Measurements from ENCODE around the gene LIMA1.

Gene LIMA1

GRCh38 chr12:50246197-50246865, 37.0 kb downstream of the LIMA1 start:
- Histone ChIP-seq H3K27ac (peak overlapping the region; percentile 65 to 82), H3K4me3 (no peak overlapping the region)
- no peak for TF ChIP-seq CTCF (IDR thresholded peaks at IDR 0.05)
- no peak for DNase-seq (ENCODE audit: low spot score)

DNA sequence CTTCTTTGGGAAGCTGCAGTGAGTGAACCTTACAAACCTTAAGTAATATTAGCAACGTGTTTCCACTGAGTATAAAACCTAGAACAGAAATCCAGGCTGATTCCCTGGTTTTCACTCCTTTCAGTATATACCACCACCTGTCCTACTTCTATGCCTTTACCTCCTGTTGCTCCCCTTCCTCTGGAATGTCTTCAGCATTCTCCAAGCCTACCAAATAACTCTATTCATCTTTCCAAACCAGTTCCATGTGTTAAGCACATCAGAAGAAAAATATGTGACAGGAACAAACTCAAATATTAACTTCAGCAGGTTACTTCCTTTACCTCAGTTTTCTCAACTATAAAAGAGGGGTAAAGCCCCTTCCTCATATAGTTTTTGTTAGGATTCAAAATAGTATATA, 39.8 kb downstream of the LIMA1 start:
- TF ChIP-seq CTCF (IDR thresholded peaks at IDR 0.05) = no peak
- no peak for DNase-seq (ENCODE audit: low spot score)
- H3K4me3 ChIP-seq = no peak overlapping the region
- H3K27ac ChIP-seq = peak overlapping the region; percentile 88 to 95

GRCh38 chr12:50242751-50243191, 40.5 kb downstream of the LIMA1 start:
- H3K27ac ChIP-seq = peak overlapping the region; percentile 88 to 95
- no peak for TF ChIP-seq CTCF (IDR thresholded peaks at IDR 0.05)

GRCh38 chr12:50241178-50241577, 42.1 kb downstream of the LIMA1 start:
- no peak for TF ChIP-seq CTCF (IDR thresholded peaks at IDR 0.05)
- Histone ChIP-seq H3K4me3 (no peak overlapping the region), H3K27ac (peak overlapping the region; percentile 73 to 86)
- no peak for DNase-seq (ENCODE audit: low spot score)

More at GRCh38 chr12:50242751-50243191, 40.5 kb downstream of the LIMA1 start:
- H3K4me3 ChIP-seq = peak overlapping the region; percentile 41
- DNase-seq (ENCODE audit: low spot score) = no peak

DNA sequence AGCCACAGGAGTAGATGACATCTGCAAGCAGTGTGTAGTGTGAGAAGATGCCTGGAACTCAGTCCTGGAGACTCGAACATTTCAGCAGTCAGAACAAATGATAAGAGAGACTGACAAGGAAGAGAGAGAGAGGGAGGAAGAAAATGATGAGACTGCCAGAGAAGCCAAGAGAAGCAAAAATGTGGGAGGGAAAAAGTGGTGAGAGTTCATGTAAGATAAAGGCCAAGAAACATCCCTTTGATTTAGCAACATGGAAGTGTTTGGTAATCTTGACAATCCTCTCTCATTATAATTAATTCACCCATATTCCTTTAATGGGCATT, 42.6 kb downstream of the LIMA1 start:
- no peak overlapping the region for H3K4me3 ChIP-seq
- DNase-seq (ENCODE audit: low spot score) = no peak
- H3K27ac ChIP-seq = peak overlapping the region; percentile 73 to 86
- no peak for TF ChIP-seq CTCF (IDR thresholded peaks at IDR 0.05)

DNA sequence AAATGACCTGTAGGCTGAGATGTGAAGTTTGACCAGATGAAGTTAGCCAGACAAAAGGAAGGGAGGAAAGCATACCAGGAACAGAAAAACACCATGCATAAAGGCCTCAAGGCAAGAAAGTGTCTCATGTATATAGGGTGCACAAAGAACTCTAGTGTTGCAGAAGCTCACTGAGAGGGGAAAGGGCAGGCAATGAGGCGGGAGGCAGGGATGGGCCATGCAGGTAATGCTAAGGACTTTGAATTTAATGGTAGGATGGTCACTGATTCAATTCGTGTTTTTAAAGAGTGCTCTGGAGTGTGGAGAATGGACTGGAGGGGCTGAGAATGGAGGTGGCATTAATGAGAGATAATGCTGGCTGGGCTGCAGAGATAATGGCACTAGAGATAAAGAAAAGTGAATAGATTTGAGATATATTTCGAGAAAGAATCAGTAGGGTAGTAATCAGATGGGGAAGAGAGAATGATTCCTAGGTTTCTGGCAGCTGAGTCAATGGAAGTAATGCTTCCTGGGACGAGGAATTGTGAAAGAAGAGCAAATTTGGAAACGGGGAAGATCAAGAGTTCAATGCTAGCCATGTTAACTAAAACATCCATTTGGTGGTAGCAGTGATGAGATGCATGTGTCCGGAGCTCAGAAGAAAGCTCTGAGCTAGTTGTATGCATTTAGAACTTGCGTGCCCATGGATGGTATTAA, 43.1 kb downstream of the LIMA1 start:
- Histone ChIP-seq H3K27ac (peak overlapping the region; percentile 73 to 86), H3K4me3 (no peak overlapping the region)
- no peak for DNase-seq (ENCODE audit: low spot score)
- no peak for TF ChIP-seq CTCF (IDR thresholded peaks at IDR 0.05)

Measured in coronary artery (tissue), 2 donors.